Stomach (tissue), 9 donors: ENCODE results near the gene SVOP. TPM values are rescaled to one million over a fixed set of nuclear protein-coding genes. Genes with fewer than 3 reads are reported as not detected.

Source experiments
- DNase-seq, 2 donors: peaks; one replicate each; pipeline versions ENCODE4 v3.0.0 to v3.0.0-alpha.2; 2013 to 2019
- H3K27ac ChIP-seq, 5 donors: fragments of 200-600 bp in 4 of 5; sonication (generic) in 4 of 5; one replicate each; pipeline ENCODE4 v1.5.1; 2013 to 2019; ENCODE audit warnings: mild to moderate bottlenecking in 1 of 5, moderate library complexity in 1 of 5
- H3K27me3 ChIP-seq, 3 donors: fragments of 200-600 bp; sonication (generic); one replicate each; pipeline ENCODE4 v1.5.1; 2017 to 2019; ENCODE audit warnings: mixed run types in 1 of 3
- H3K36me3 ChIP-seq, 4 donors: fragments of 200-600 bp; sonication (generic); 1 replicate in 3 of 4; 2 replicates in 1 of 4; pipeline ENCODE4 v1.5.1; 2016 to 2019
- H3K4me1 ChIP-seq, 4 donors: fragments of 200-600 bp; sonication (generic); one replicate each; pipeline ENCODE4 v1.5.1; 2016 to 2019
- H3K4me3 ChIP-seq, 4 donors: fragments of 200-600 bp; sonication (generic) in 3 of 4; one replicate each; pipeline ENCODE4 v1.5.1; 2016 to 2019; ENCODE audit warnings: mild to moderate bottlenecking in 1 of 4
- H3K9me3 ChIP-seq, 4 donors: fragments of 200-600 bp; sonication (generic); one replicate each; pipeline ENCODE4 v1.5.1; 2016 to 2019
- EP300 ChIP-seq: sonication (generic); formaldehyde crosslinking; IDR thresholded peaks from one replicate; pipeline ENCODE4 v1.6.1; 2017; ENCODE audit warnings: antibody characterized with exemption
- POLR2A ChIP-seq, 4 donors: fragments of 450-650 bp; IDR thresholded peaks; one replicate each; pipeline ENCODE4 v1.6.1; 2016; ENCODE audit warnings: antibody characterized with exemption in 4 of 4, control low read depth in 2 of 4, mild to moderate bottlenecking in 1 of 4, moderate library complexity in 1 of 4
- POLR2AphosphoS5 ChIP-seq, 3 donors: sonication (generic); formaldehyde crosslinking; IDR thresholded peaks; one replicate each; pipeline ENCODE4 v1.6.1; 2016; ENCODE audit warnings: antibody characterized with exemption in 3 of 3
- WGBS, 5 donors: extraction: QIAGEN DNeasy Blood & Tissue Kit in 3 of 5; methylation state at CpG; one replicate each; pipeline versions ENCODE4 v1.1.5 to v1.1.7; 2013 to 2018; 5-methylcytosine and 5-hydroxymethylcytosine counted together
- intact Hi-C: fragments of 100-400 bp; cut with DNase I; formaldehyde crosslinking; loops from one replicate; pipeline ENCODE4 v1.15.1; 2023; ENCODE audit warnings: low total_unique reads
- polyA plus RNA-seq, 3 donors: library from polyadenylated mRNA; stranded (reverse); fragments of 200-250 nt; gene quantifications; one replicate each; pipeline ENCODE4 v1.2.3, GENCODE V29; 2013
- total RNA-seq, 5 donors: library from RNA; depleted of rRNA; stranded (reverse); fragments of >200 nt; gene quantifications; one replicate each; pipeline versions ENCODE4 v1.1.0 to v1.2.3, GENCODE V29; 2014 to 2016
- TF ChIP-seq, protein P1 (sequence below), 7 experiments: fragments of 450-650 bp in 4 of 7; fragments of 200-600 bp in 3 of 7; sonication (generic) in 3 of 7; IDR thresholded peaks; one replicate each; pipeline ENCODE4 v1.5.1; 2016 to 2019; ENCODE audit warnings: antibody characterized with exemption in 7 of 7, control low read depth in 2 of 7, mild to moderate bottlenecking in 1 of 7
- donor health status: healthy with polysubstance abuse.
- donor health status: Bipolar disorder and iron deficiency.
- donor health status: healthy.

The SVOP gene
- total and polyA plus RNA-seq, 8 donors: 0.08 to 2.0 (median 0.37) TPM; not detected in 3

DNA sequence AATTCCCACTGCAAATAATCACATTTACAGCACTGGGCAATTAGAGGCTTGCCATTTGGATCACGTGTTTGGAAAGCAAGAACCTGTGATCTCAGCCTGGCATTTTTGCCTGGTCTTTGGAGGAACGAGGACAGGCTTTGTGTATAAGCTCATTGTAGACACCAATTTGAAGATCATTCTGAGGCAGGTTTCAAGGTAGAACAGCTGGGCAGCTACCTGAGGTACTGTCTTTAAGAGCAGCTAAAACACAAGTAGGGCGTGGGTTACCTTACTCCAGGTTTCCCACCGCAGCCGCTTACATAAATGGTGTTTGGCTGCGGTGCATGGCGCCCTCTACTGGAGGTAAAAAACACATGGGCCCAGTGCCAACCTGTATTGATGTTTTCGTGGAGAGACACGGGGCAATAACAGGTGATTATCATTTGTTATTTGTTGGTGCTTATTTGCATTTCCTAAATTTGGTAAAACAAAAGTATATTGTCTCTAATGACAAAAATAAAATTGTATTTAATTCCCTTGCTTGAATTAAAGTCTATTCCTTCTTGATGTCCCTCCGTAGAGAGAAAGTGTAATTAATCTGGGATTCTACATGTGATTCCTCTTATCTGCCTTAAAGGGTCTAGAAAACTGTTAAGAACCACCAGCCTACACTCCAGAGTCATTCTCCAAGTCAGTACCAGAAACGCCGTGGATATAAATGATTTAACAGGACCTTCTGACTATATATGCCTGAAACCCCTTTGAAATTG is 69.7 kb downstream of the SVOP start:
- WGBS, 5 donors: 21 to 24% (median 23%) methylated on average over 12 of the region's 12 CpGs
- intact Hi-C loops: no loop called here
- TF ChIP-seq POLR2AphosphoS5 (IDR thresholded peaks at IDR 0.05) (peak in 2 of 3 donors; percentile 42 to 73), POLR2A (IDR thresholded peaks at IDR 0.05) (no peak), EP300 (no peak)
- TF ChIP-seq, protein P1, sequence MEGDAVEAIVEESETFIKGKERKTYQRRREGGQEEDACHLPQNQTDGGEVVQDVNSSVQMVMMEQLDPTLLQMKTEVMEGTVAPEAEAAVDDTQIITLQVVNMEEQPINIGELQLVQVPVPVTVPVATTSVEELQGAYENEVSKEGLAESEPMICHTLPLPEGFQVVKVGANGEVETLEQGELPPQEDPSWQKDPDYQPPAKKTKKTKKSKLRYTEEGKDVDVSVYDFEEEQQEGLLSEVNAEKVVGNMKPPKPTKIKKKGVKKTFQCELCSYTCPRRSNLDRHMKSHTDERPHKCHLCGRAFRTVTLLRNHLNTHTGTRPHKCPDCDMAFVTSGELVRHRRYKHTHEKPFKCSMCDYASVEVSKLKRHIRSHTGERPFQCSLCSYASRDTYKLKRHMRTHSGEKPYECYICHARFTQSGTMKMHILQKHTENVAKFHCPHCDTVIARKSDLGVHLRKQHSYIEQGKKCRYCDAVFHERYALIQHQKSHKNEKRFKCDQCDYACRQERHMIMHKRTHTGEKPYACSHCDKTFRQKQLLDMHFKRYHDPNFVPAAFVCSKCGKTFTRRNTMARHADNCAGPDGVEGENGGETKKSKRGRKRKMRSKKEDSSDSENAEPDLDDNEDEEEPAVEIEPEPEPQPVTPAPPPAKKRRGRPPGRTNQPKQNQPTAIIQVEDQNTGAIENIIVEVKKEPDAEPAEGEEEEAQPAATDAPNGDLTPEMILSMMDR (IDR thresholded peaks at IDR 0.05): peak in 5 of 7 experiments; percentile 63 to 89 (median 88)
- Histone ChIP-seq H3K27me3 (peaks cover 0 to under 1% (median under 1%) of the 10 kb centered on the region in 3 donors), H3K4me1 (peaks cover 7 to 11% (median 8%) of the 10 kb centered on the region in 4 donors), H3K9me3 (peaks cover 0 to 12% (median 5%) of the 10 kb centered on the region in 4 donors), H3K36me3 (no peaks in the 10 kb centered on the region), H3K4me3 (no peak overlapping the region), H3K27ac (no peak overlapping the region)
- DNase-seq: peak; percentile 84 to 89

DNA sequence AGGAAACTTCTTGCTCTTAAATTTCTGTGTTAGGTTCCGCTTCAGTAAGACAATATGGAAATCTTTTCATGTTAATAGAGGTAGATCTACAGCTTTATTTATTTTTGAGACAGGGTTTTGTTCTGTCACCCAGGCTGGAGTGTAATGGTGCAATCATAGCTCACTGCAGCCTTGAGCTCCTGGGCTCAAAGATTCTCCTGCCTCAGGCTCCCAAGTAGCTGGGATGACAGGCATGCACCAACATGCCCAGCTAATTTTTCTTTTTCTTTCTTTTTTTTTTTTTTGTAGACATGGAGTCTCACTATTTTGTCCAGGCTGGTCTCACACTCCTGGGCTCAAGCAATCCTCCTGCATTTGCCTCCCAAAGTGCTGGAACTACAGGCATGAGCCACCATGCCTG is 70.9 kb downstream of the SVOP start:
- DNase-seq: no peak
- peaks cover 7 to 11% (median 8%) of the 10 kb centered on the region in 4 donors for H3K4me1 ChIP-seq
- 90 to 100% (median 96%) methylated on average over 1 of the region's 1 CpG for WGBS, 5 donors
- intact Hi-C loops: loop anchor here (10.0 kb wide), 1 partner anchor 65 kb away; the partner anchor contains the start of gene DAO
- peaks cover 0 to 12% (median 5%) of the 10 kb centered on the region in 4 donors for H3K9me3 ChIP-seq
- no peak overlapping the region for H3K27ac ChIP-seq
- no peaks in the 10 kb centered on the region for H3K27me3 ChIP-seq
- H3K4me3 ChIP-seq: no peak overlapping the region
- no peaks in the 10 kb centered on the region for H3K36me3 ChIP-seq
- no peak for TF ChIP-seq POLR2AphosphoS5 (IDR thresholded peaks at IDR 0.05)

DNA sequence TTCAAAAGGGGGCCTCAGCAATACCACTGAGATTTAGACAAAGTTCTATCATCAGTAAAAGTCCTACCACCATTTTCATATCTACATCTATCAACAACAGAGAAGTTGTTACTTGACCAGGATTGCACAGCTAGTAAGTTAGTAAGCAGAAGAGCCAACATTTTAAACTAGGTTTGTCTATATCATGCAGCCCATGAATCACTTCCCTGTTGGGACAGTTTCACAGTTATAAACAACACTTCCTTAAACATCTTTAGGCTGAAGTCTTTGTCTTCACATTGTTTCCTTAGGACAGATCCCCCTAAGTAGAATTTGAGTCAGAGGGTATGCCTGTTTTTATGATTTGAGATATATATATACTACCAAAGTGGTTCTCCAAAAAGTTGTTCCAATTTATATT is 72.5 kb downstream of the SVOP start:
- Histone ChIP-seq H3K4me3 (no peak overlapping the region), H3K9me3 (peaks cover 0 to 12% (median 5%) of the 10 kb centered on the region in 4 donors), H3K4me1 (peaks cover 7 to 11% (median 8%) of the 10 kb centered on the region in 4 donors), H3K27me3 (no peaks in the 10 kb centered on the region), H3K27ac (no peak overlapping the region), H3K36me3 (no peaks in the 10 kb centered on the region)
- intact Hi-C loops: loop anchor here (10.0 kb wide), 1 partner anchor 64 kb away; the partner anchor contains the start of gene DAO
- no peak for DNase-seq
- TF ChIP-seq EP300 (no peak), POLR2A (IDR thresholded peaks at IDR 0.05) (no peak), POLR2AphosphoS5 (IDR thresholded peaks at IDR 0.05) (no peak)
- TF ChIP-seq, protein P1 (IDR thresholded peaks at IDR 0.05): no peak

DNA sequence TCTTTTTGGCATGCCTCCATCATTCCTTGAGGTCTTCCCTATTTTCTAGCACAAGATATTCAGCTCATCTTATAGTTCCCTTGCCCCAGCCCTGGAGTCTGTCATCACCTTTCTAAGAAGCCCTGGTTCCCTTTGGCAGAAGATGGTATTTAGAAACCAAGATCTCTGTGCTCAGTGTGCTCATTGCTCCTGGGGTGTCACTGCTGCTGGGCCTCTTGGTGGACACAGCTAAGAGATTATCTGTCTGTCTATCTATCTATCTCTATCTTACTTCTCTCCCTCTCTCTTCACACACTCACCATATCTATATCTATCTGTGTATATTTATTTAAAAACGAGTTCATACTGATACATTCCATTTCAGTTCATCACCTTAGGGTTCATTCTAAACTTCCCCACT is 73.8 kb downstream of the SVOP start:
- 26 to 39% (median 35%) methylated on average over 1 of the region's 1 CpG for WGBS, 5 donors
- H3K27me3 ChIP-seq: no peaks in the 10 kb centered on the region
- DNase-seq: no peak
- peaks cover 7 to 11% (median 8%) of the 10 kb centered on the region in 4 donors for H3K4me1 ChIP-seq
- intact Hi-C loops: loop anchor here (10.0 kb wide), 1 partner anchor 62 kb away; the partner anchor contains the start of gene DAO
- peaks cover 0 to 12% (median 5%) of the 10 kb centered on the region in 4 donors for H3K9me3 ChIP-seq
- H3K36me3 ChIP-seq: no peaks in the 10 kb centered on the region
- H3K27ac ChIP-seq: no peak overlapping the region
- no peak for TF ChIP-seq POLR2A (IDR thresholded peaks at IDR 0.05)
- TF ChIP-seq, protein P1 (IDR thresholded peaks at IDR 0.05): no peak
- no peak for TF ChIP-seq EP300
- TF ChIP-seq POLR2AphosphoS5 (IDR thresholded peaks at IDR 0.05): no peak
- no peak overlapping the region for H3K4me3 ChIP-seq
